AG08395 (cell line): ENCODE results near the gene NFKBIA.
A peak's percentile ranks its signal among the peaks of the same experiment; 100 is the strongest.
"Not testable (repeated sequence)": the region's sequence is repeated elsewhere in the genome, so short reads cannot be mapped to it uniquely, and the experiment has no call there.

Source experiments
- DNase-seq: peaks from one replicate; pipeline ENCODE4 v3.0.0; 2012; ENCODE audit warnings: mixed read lengths, low spot score

NFKBIA gene

DNA sequence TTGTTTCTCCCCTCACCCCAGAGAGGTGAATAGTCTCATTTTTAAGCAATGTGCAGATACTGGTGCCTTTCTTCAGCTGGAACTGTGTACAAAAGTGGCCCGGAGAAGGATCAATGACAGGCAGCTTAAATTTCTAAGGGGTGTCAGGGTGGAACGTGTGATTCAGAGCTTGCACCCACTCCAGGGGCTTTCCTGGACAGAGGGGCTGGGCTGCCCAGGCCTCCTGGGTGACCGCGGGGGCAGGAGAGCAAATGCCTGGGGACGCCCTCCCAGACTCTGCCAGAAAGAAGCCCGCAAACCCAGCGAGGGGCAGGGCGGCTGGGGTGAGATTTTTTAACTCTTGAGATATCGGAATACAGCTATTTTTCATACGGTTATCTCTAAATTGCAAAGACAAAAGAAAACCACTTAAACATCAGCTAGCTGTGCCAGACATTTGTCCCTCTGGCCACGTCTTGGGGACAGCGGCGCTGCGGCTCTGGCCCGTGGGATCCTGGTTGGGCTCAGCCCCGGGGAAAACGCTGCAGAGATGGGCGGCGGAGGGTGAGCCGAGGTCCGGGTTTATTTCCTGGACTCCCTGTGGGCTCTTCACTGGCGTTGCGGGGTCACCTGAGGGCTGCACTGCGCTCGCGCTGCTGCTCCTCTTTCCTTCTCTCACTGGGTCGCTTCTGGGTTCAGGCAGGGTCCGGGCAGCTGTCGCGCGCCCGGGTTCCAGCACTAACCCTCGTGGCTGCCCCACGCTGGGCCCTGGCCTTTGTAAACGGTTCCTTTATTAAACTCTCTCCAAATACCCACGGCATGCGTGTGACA is 35.8 kb downstream of the NFKBIA start:
- no peak for DNase-seq

DNA sequence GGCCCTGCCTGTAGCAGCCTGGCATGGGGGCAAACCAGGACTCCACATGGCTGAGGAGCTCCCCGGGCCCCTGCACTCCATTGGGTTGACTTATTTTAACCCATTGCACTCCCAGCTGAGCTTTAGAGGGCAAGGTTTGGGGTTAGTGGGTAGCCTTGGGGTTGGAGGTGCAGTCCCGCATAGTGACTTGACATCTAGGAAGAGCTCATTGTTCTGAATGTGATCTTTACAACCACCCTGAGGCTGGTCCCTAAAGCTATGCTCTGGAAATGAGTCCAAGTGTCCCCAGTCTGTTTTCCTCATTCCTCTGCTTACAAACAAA is 36.4 kb downstream of the NFKBIA start:
- DNase-seq, result no peak

DNA sequence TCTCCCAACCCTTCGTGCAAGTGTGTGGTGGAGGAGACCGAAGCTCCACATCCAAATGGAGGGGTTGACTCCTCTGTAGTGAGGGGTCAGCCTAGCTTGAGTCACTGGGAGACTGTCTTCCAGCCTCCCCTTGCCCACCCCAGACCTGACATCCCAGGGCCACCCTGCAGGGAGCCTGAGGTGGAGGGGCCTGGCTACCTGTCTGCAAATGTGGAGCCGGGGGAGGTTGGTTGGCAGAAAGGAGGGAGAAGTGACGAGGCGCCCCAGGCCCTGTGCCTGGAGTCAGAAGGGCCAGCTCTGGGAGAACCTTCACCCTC is 37.5 kb downstream of the NFKBIA start:
- DNase-seq, result no peak

DNA sequence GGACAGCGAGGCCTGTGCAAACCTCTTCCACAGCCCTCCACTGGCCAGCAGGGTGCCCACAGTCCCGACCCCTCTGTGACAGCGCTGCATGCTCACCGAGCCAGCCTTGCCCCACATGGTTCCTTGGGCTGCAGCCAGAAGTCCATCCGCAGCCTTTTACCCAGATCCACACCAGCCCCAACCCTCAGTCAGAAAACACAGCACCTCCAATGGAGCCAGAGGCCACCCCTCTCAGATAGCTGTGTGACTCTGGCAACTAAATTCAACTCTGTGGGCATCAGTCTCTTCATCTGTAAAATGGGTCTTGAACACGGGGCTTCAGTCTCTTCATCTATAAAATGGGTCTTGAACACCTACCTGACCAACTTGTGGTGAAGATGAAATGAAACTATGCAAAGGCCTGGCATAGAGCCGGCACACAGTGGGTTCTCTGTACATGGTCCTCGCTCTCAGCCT is 38.0 kb downstream of the NFKBIA start:
- DNase-seq, result no peak

DNA sequence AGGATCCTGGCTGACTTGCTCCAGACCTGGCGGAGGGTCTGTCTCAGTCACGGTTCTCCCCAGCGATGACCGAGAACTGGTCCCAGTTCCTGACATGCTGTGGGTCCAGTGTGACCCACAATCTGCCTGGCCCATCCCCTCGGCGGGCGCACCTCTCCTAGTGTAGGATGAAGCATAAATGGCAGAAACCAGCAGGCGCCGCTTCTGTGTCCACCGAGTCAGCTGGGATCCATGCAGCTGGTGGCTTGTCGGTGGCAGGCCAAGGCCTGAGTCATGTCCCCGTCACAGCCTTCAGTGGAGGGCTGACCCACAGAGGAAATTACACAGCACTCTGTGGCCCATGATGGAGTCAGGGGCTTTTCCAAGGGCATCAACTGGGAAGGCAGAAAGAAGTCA is 38.5 kb downstream of the NFKBIA start:
- peak; percentile 73 for DNase-seq

DNA sequence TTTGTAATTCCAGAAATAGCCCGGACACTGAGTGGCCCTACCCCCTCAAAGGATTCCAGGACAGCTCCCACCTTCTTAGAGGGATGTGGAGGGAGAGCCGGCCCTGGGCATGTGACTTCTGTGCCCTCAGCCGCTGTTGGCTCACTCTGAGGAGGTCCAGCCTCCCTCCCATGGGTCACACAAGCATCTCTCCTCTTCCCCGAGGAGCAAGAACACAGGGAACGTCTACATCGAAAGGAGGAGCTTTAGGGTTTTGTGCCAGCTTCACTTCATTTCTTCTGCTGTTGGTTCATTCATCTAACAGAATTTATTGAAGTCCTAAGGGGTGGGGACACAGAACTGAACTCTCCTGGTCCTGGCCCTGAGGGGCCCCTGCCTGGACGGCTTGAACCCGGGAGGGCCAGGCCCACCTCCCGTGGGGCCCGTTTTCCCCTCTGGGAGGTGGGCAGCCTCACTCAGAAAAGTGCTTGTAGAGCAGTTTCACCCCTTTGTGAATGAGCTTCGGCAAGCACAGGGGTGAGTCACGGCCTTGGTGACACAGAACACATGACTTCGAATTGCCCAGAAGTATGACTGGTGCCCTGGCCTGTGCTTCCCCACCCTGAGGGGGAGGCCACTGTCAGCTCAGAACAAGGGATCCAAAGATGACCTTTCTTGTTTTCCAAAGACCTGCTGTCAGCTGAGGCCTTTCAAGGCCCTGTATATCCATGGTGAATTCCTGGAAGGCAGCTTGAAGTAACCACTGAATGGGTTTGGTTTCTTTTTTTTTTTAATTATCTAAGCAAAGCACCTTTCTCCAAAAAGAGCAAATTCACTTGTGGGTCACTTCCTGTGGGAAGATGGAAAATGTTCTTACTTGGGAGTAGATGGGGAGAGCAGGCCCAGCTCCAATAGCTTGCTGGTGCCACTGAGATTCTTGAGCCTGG is 39.2 kb downstream of the NFKBIA start:
- DNase-seq, result peak; percentile 85

DNA sequence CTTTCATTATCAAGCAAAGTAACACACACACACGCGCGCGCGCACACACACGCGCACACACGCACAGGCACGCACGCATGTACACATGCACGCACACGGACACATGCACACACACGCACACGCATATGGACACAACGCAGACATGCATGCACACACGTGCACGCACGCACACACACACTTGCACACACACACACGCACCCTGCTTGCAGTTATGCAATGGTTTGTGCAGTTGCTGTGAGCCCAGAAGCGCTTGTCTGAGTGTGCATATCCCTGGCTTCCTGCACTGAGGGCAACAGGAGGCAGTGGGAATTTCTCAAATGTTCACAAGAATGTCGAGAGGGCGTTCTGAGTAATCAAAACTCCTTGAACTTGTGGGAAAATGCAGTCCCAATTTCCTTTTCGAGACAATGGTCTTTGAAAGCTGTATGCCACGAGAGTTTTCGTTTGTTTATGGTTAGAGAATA is 41.6 kb downstream of the NFKBIA start:
- no peak for DNase-seq

DNA sequence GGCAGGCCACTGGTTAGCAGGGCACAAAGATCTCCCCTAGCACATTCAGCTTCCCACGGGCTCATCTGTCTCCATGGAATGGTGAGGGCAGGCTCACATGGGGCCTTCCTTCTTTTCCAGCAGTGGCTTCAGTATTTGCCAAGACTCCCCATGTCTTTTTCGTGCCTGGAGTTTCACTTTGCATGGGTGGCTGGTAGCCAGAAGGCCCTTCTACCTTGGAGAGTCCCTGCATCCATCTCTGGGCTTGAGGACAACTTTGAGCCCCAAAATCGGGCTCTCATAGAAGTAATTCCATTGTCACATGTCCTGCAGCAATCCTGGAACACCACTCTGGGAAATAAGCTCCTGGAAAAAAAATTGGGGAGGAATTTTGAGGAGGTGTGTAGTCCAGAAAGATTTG is 42.1 kb downstream of the NFKBIA start:
- no peak for DNase-seq

DNA sequence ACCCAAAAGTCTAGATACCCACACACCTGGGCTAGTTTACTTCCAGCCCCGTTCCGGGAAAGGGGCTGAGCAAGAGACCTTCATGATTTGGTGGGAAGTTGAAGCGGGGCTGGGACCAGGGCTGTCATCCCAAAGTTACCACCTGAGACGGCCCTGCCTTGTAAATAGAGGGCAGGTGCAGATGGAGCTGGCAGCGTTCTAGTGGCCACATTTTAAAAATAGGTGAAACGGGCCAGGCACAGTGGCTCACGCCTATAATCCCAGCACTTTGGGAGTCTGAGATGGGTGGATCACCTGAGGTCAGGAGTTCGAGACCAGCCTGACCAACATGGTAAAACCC is 43.4 kb downstream of the NFKBIA start:
- no peak for DNase-seq

DNA sequence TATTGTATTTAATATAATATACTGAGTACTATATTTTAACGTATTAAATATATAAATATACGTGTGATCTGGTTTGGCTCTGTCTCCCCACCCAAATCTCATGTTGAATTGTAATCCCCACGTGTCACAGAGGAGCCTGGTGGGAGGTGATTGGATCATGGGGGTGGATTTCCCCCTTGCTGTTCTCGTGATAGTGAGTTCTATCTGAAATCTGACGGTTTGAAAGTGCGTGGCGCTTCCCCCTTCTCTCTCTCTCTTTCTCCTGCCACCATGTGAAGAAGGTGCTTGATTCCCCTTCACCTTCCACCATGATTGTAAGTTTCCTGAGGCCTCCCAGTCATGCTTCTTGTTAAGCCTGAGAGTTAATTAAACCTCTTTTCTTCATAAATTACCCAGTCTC is 44.9 kb downstream of the NFKBIA start:
- not testable (repeated sequence) for DNase-seq

DNA sequence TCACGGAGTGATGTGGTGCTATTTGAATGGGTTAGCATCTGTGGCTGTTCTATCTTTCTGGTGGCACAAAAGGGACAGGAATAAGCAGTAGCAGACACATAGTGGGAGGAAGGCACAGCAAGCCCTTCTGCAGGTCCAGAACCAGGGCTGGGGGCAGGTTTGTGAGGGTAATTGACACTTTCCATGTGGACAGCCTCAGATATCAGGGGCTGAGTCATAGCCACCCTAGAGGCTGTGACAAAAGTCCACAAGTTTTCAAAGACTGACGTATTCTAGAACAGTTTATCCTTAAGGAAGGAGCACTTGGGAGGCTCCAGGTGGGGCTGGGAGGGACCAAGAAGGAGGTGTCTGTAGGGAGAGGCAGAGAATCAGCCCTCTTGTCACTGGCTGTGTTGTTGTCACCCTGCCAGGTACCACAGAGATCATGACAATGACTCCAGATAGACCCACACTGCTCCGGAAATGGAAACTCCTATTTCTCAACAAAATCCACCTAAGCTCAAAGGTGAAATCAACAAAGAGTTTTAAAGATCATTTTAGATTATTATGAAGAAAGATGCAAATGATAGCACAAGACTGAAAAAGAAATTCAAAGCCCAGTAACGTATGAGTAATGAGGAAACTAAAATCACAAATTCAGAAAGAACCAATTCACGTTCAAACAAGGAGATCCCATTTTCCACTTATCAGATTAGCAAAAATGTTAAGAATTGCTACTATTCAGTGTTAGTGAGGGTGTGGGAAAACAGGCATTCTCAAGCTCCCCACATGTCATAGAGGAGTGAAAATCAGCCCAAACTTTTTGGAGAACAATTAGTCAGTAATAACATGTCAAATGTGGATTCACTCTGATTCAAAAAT is 48.3 kb downstream of the NFKBIA start:
- peak; percentile 46 for DNase-seq

DNA sequence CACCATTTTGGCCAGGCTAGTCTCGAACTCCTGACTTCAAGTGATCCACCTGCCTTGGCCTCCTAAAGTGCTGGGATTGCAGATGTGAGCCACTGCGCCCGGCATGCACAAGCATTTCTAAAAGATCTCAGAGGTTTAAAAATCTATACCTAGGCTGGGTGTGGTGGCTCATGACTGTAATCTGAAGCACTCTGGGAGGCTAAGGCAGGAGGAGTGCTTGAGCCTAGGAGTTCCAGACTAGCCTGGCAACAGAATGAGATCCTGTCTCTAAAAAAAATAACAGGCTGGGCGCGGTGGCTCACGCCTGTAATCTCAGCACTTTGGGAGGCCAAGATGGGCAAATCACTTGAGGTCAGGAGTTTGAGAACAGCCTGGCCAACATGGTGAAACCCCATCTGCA is 49.3 kb downstream of the NFKBIA start:
- not testable (repeated sequence) for DNase-seq

DNA sequence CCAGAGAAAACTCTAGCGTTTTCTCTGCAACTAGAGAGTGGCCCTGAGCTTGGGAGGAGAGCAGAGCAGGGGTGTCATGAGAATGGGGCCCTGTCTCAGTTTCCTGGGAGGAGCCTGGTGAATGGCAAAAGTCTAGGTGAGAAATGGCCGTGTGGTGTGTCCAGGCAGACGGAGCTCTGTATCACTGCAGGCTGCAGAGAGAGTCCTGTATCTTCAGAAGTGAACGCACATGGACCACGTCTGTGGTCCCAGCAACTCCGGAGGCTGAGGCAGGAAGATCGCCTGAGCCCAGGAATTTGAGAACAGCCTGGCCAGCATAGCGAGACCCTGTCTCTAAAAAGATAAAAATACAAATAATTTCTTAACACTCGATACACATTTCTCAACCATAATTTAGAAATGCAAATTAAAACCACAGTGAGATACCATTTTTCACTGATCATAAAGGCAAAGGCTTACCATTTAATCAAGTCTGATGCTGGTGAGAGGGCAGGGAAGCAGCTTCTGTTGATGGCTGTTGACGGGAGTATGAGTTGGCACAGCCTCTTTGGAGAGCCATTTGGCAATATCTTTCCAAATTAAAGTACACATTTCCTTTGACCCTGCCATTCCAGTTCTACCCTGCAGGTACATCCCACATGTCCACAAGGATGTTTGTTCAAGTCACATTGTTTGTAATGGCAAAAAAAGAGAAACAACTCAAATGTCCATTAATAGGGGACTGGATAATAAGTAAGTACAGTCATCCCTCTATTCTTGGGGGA is 51.0 kb downstream of the NFKBIA start:
- no peak for DNase-seq

DNA sequence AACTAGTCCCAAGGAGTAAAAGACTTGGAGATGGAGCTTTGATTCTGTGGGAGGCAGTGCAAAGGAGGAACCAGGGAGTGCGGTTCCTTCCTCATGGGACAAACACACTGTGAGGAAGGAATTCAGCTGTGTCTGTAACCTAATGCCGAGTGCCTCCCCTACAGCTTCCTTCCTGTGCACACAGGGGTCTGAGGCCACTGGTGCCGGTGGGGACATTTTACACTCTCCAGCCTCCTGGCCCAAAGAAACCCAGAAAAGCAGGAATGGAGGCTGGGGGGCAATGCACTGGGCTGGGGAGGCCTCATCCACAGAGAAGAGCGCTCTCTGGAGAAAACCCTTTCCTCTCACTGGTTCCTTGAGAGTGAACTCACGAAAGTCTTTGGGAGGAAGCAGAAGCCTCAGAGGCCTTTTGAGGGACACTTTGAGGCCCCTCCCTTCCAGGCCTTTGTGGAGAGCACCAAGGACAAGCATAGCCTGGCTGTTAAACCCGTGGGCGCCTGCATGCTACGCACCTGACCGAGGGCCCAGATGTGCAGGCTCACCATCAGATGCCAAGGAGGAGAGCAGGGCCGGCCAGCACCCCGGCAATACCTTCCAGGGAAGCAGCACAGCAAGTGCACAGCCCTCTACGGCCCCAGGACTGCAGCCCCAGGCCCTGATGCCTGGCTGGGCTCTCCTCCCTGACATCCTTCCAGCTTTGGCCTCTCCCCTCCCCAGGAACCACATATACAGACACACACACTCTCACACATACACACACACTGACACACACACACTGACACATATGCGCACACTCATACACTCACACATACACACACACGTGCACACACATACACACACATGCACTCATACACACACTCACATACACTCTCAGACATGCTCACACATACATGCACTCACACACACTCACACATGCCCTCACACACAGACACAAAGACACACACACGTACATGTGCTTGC is 52.0 kb downstream of the NFKBIA start:
- no peak for DNase-seq

DNA sequence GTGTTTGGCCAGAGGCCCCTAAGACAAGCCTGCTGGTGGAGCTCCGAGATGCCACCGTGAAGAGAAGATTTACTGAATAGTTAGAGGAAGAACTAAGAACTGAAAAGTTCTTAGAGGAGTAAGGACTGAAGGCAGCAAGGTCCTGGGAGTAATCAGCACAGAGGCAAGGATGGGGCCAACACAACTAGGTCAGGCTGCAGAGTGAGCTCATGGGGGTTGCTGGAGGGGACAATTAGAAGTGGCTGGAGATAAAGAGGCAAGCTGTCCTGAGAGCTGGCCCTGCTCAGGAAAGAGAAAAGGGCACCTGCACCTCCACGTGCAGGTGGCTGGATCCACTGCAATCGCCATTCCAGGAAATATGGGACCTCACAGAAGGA is 52.7 kb downstream of the NFKBIA start:
- DNase-seq, result no peak
